ENCODE results near the gene MYEOV.

- TF ChIP-seq CTCF (IDR thresholded peaks at IDR 0.05) (no peak), ZFX (IDR thresholded peaks at IDR 0.05; ENCODE audit: borderline replicate concordance) (no peak)
Measured at GRCh38 chr11:69294571-69295078, 670 bp downstream of the MYEOV start.

Measured in 22Rv1 (cell line).